DOHH2 (cell line): Measurements from ENCODE around the gene FHOD3.

Experiments used
- H3F3A ChIP-seq: fragments of 200-600 bp; sonication (generic), shearing (Covaris generic); 2 replicates; pipeline ENCODE4 v1.6.0; 2016; ENCODE audit warnings: antibody characterized with exemption, mild to moderate bottlenecking; ENCODE audit not compliant: control insufficient read depth, insufficient read depth
- H3K27ac ChIP-seq: fragments of 200-600 bp; sonication (generic); 2 replicates; pipeline ENCODE4 v1.5.1; 2014; ENCODE audit warnings: low read depth, mild to moderate bottlenecking, low read length, moderate library complexity
- H3K27me3 ChIP-seq: fragments of 200-600 bp; sonication (generic); 2 replicates; pipeline ENCODE4 v1.6.1; 2014; ENCODE audit warnings: mild to moderate bottlenecking, low read length, mixed read lengths; ENCODE audit not compliant: control insufficient read depth
- H3K36me3 ChIP-seq: fragments of 200-600 bp; sonication (generic); 2 replicates; pipeline ENCODE4 v1.6.1; 2014; ENCODE audit warnings: mild to moderate bottlenecking, low read length, moderate library complexity, mixed read lengths; ENCODE audit not compliant: control insufficient read depth
- H3K4me1 ChIP-seq: fragments of 200-600 bp; sonication (generic); 2 replicates; pipeline ENCODE4 v1.6.1; 2014; ENCODE audit warnings: mild to moderate bottlenecking, low read length, mixed read lengths; ENCODE audit not compliant: control insufficient read depth
- H3K4me2 ChIP-seq: fragments of 200-600 bp; sonication (generic); 2 replicates; pipeline ENCODE4 v1.6.0; 2014; ENCODE audit warnings: mild to moderate bottlenecking, low read length, moderate library complexity
- H3K4me3 ChIP-seq: fragments of 200-600 bp; sonication (generic); 2 replicates; pipeline ENCODE4 v1.5.1; 2014; ENCODE audit warnings: mild to moderate bottlenecking, low read length, mixed read lengths
- H3K79me2 ChIP-seq: fragments of 200-600 bp; sonication (generic); 2 replicates; pipeline ENCODE4 v1.6.1; 2014; ENCODE audit warnings: mild to moderate bottlenecking, low read length, mixed read lengths; ENCODE audit not compliant: control insufficient read depth
- H3K9me2 ChIP-seq: fragments of 200-600 bp; sonication (generic); replicated peaks from 2 replicates; pipeline ENCODE4 v1.6.1; 2014; ENCODE audit warnings: mild to moderate bottlenecking, low read length, mixed read lengths; ENCODE audit not compliant: control insufficient read depth
- H3K9me3 ChIP-seq: fragments of 200-600 bp; sonication (generic); 2 replicates; pipeline ENCODE4 v1.6.1; 2014; ENCODE audit warnings: antibody characterized with exemption, low read length, mixed read lengths; ENCODE audit not compliant: control insufficient read depth, insufficient read depth
- H4K20me1 ChIP-seq: fragments of 200-600 bp; sonication (generic); 2 replicates; pipeline ENCODE4 v1.6.0; 2014; ENCODE audit warnings: low read depth, mild to moderate bottlenecking, antibody characterized with exemption, low read length, moderate library complexity; ENCODE audit not compliant: control insufficient read depth, insufficient read depth
- CTCF ChIP-seq: fragments of 200-600 bp; sonication (generic); IDR thresholded peaks from one replicate; pipeline ENCODE4 v1.5.1; 2014; ENCODE audit warnings: antibody characterized with exemption, mild to moderate bottlenecking, low read depth, low read length; ENCODE audit not compliant: poor library complexity, severe bottlenecking
- EZH2phosphoT487 ChIP-seq: fragments of 200-600 bp; sonication (generic); IDR thresholded peaks from 2 replicates; pipeline ENCODE4 v1.6.1; 2017; ENCODE audit warnings: borderline replicate concordance, mild to moderate bottlenecking, antibody characterized with exemption, low read length, moderate library complexity, mixed read lengths

Gene FHOD3

DNA sequence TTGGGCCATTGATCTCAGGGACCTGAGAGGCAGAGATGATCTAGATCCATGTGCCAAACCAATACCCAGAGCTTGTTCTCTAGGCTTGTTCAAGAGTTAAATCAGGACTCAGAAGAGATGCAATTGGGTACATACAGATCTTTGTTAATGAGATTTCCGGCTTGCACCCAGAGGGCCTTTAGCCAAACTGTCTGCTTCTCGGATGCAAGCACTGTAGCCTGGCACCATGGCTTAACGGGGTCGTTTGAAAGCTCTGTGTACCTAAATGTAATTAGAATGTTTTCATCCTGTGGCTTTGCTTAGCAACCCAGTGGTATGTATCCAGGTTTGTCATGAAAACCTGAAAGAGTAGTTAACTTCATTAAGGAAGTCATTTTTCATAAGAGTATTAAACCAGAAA is 437.1 kb downstream of the FHOD3 start:
- Histone ChIP-seq H3K9me3 (peaks cover 25% of the 10 kb centered on the region), H3K4me2 (peak overlapping the region; percentile 78), H3K4me1 (peaks cover 62% of the 10 kb centered on the region), H3K27me3 (no peaks in the 10 kb centered on the region), H3K4me3 (peak overlapping the region; percentile 68), H3F3A (peaks cover 24% of the 10 kb centered on the region), H3K9me2 (no peaks in the 10 kb centered on the region), H3K36me3 (peaks cover 73% of the 10 kb centered on the region), H4K20me1 (no peaks in the 10 kb centered on the region), H3K27ac (peak overlapping the region; percentile 92), H3K79me2 (no peaks in the 10 kb centered on the region)
- TF ChIP-seq CTCF: no peak
- TF ChIP-seq EZH2phosphoT487: no peak

DNA sequence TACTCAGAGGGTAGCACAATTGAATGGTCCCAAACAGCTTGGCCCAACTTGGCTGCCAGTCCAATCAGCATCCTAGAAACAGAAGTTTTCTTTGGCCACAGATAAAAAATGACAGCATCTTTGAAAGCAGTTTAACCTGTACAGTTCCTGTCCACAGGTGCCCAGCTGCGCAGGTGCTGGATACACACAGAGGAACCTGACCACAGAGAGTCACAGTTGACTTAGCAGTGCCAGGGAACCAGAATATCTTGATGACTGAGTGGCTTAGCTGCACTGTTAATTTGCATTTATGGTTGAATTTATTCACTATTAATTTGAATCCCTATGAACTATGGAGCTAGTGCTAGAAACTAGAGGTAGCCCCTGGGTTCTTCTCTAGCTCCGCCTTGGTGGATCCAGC is 437.6 kb downstream of the FHOD3 start:
- TF ChIP-seq CTCF (no peak), EZH2phosphoT487 (no peak)
- peaks cover 59% of the 10 kb centered on the region for H3K4me1 ChIP-seq
- peaks cover 71% of the 10 kb centered on the region for H3K36me3 ChIP-seq
- H3K79me2 ChIP-seq: no peaks in the 10 kb centered on the region
- no peaks in the 10 kb centered on the region for H4K20me1 ChIP-seq
- H3K27me3 ChIP-seq: no peaks in the 10 kb centered on the region
- H3K9me2 ChIP-seq: no peaks in the 10 kb centered on the region
- peak overlapping the region; percentile 78 for H3K4me2 ChIP-seq
- peaks cover 24% of the 10 kb centered on the region for H3F3A ChIP-seq
- peak overlapping the region; percentile 92 for H3K27ac ChIP-seq
- peaks cover 25% of the 10 kb centered on the region for H3K9me3 ChIP-seq
- H3K4me3 ChIP-seq: peak overlapping the region; percentile 68

DNA sequence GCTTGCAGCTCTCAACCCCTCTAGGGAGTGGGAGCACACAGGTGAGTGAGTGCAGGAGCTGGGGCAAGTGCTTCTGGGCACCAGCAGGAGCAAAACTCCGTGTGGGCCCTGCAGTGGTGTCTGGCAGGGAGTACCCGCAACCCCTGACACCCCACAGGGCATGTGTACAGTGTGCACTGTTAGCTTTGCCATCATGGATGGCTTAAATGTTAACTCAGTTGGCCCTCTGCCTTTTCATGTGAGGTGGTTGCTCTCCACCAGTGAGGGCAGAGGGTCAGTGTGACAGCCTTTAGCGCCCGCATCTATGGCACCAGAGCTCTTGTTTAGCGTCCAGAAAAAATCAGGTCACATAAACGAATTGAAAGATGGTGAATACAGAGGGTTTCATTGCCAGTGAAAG is 438.6 kb downstream of the FHOD3 start:
- Histone ChIP-seq H3K79me2 (no peaks in the 10 kb centered on the region), H3K36me3 (peaks cover 75% of the 10 kb centered on the region), H3K4me2 (peak overlapping the region; percentile 78), H3F3A (peaks cover 24% of the 10 kb centered on the region), H3K4me3 (peak overlapping the region; percentile 68), H3K9me3 (peaks cover 25% of the 10 kb centered on the region), H3K27ac (peak overlapping the region; percentile 92), H3K9me2 (no peaks in the 10 kb centered on the region), H3K27me3 (no peaks in the 10 kb centered on the region), H3K4me1 (peaks cover 59% of the 10 kb centered on the region), H4K20me1 (no peaks in the 10 kb centered on the region)
- TF ChIP-seq EZH2phosphoT487: no peak
- TF ChIP-seq CTCF: no peak

DNA sequence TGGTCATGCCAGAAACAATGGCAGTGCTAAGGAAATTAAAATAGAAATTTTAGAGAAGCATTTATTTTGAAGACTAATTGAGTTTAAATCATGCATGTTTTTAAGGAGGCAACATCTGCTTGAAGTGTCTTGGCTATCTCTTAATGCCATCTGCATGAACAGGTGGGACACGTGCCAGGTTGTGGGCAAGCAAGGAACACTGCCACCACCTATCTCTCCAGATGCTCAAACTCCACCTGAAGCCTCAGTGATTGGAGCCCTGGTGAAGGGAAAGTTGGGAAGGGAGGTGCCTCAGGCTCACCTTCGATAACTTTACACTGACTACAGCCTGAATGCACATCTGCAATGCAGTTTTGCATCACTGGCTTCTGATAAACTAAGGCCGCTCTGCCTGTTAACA is 439.8 kb downstream of the FHOD3 start:
- Histone ChIP-seq H3K27me3 (no peaks in the 10 kb centered on the region), H3K27ac (peak overlapping the region; percentile 92), H3K9me3 (peaks cover 20% of the 10 kb centered on the region), H3K4me2 (peak overlapping the region; percentile 78), H4K20me1 (no peaks in the 10 kb centered on the region), H3K9me2 (no peaks in the 10 kb centered on the region), H3K4me1 (peaks cover 67% of the 10 kb centered on the region), H3K36me3 (peaks cover 75% of the 10 kb centered on the region), H3K79me2 (no peaks in the 10 kb centered on the region), H3F3A (peaks cover 24% of the 10 kb centered on the region), H3K4me3 (no peak overlapping the region)
- TF ChIP-seq EZH2phosphoT487 (no peak), CTCF (no peak)
